Fibroblast of lung (primary cell): ENCODE measurements around the gene PLXNA1.

Experiments used
- CTCF ChIP-seq, 2 donors: IDR thresholded peaks in 1 of 2; conservative IDR thresholded peaks in 1 of 2; 1 replicate in 1 of 2; 2 replicates in 1 of 2; pipeline ENCODE4 v1.5.1; 2011 to 2012; ENCODE audit warnings: low read length in 2 of 2, control low read depth in 1 of 2, inconsistent platforms in 1 of 2, low read depth in 1 of 2, mild to moderate bottlenecking in 1 of 2
- EZH2 ChIP-seq: IDR thresholded peaks from 2 replicates; pipeline ENCODE4 v1.5.1; 2012; ENCODE audit warnings: low read length, control low read depth, mild to moderate bottlenecking; ENCODE audit errors: missing control alignments

GRCh38 chr3:126983276-126983652, 349 bp downstream of the PLXNA1 start:
- TF ChIP-seq CTCF (conservative IDR thresholded peaks at IDR 0.05 in 1 of 2, IDR thresholded peaks at IDR 0.05 in 1 of 2; ENCODE audit: low read depth in 1 of 2, low read length in 2 of 2), result no peak
- no peak for TF ChIP-seq EZH2
